Measurements from ENCODE around the gene CD70. TPM values are rescaled to one million over a fixed set of nuclear protein-coding genes. Genes with fewer than 3 reads are reported as not detected.

The CD70 gene
- total and polyA plus RNA-seq, 2 donors (not counting 3 experiments of a cell fraction or from before 2014, with no cell fraction given): not detected

DNA sequence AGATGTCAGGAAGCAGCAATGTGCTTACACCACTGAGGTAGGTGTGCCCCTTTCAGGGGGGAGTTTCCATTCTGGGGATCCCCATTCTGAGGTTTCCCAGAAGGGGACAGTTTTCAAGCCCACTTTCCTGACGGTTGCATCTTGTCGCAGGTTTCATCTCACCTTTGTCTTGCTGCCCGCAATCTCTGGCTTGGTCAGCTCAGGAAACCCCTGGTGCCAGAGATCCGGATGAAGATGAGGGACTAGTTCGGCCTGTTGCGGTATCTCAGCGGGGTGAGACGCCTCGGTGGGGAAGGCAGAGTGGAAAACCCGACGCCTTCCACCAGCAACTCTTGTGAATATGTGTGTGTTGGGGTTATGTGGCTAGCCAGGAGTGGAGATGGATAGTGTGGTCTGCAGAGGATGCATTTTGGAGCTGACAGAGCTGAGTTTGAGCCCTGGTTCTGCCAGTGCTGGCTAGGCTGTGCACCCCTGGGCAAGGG is 47.0 kb downstream of the CD70 start:
- BruUV-seq (replicated peaks): no TSS peak
- DNase-seq (ENCODE audit: low read depth, low spot score) (no peak), FAIRE-seq (no peak)
- Histone ChIP-seq H3K4me1 (ENCODE audit: control insufficient read depth, extremely low read depth, insufficient read depth, low read length) (no peaks in the 10 kb centered on the region), H4K20me1 (replicated peaks; ENCODE audit: control insufficient read depth, extremely low read depth, insufficient read depth, low read length) (no peaks in the 10 kb centered on the region), H3K4me3 (replicated peaks in 1 of 3; ENCODE audit: insufficient read depth in 1 of 3, low read depth in 1 of 3, low read length in 3 of 3) (no peak overlapping the region), H3K9me1 (replicated peaks; ENCODE audit: control insufficient read depth, extremely low read depth, insufficient read depth, low read length) (no peaks in the 10 kb centered on the region), H3K4me2 (ENCODE audit: insufficient read depth, low read length) (no peak overlapping the region), H3K79me2 (ENCODE audit: control insufficient read depth, insufficient read depth, low read length) (no peaks in the 10 kb centered on the region), H3K27me3 (ENCODE audit: control insufficient read depth in 2 of 2, insufficient read depth in 2 of 2, low read length in 2 of 2) (no peaks in the 10 kb centered on the region), H3K27ac (ENCODE audit: insufficient read depth, low read depth, low read length) (no peak overlapping the region), H3K36me3 (ENCODE audit: control insufficient read depth in 2 of 2, extremely low read depth in 1 of 2, insufficient read depth in 2 of 2, low read length in 2 of 2) (no peaks in the 10 kb centered on the region), H3K9me3 (replicated peaks; ENCODE audit: control insufficient read depth, insufficient read depth, low read length) (no peaks in the 10 kb centered on the region), H3K9ac (replicated peaks; ENCODE audit: extremely low read depth, insufficient read depth, low read length) (no peak overlapping the region), H2AFZ (ENCODE audit: low read depth, low read length) (no peak overlapping the region)
- TF ChIP-seq JUN (IDR thresholded peaks at IDR 0.05; ENCODE audit: borderline replicate concordance, insufficient read depth, insufficient read length, low read depth) (no peak), GATA2 (IDR thresholded peaks at IDR 0.05; ENCODE audit: insufficient read depth, insufficient read length, low read depth, low read length) (no peak), POLR2AphosphoS5 (IDR thresholded peaks at IDR 0.05; ENCODE audit: insufficient read depth, low read depth, low read length) (no peak), POLR2A (IDR thresholded peaks at IDR 0.05; ENCODE audit: low read depth, low read length) (no peak), MYC (IDR thresholded peaks at IDR 0.05; ENCODE audit: low read depth, low read length) (no peak), EZH2 (IDR thresholded peaks at IDR 0.05; ENCODE audit: borderline replicate concordance, low read depth, low read length, severe bottlenecking) (no peak), FOS (IDR thresholded peaks at IDR 0.05; ENCODE audit: borderline replicate concordance, insufficient read depth, low read length) (no peak)
- TF ChIP-seq, protein P1, sequence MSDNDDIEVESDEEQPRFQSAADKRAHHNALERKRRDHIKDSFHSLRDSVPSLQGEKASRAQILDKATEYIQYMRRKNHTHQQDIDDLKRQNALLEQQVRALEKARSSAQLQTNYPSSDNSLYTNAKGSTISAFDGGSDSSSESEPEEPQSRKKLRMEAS (IDR thresholded peaks at IDR 0.05; ENCODE audit: insufficient read depth, insufficient read length): no peak
- TF ChIP-seq, protein P2, sequence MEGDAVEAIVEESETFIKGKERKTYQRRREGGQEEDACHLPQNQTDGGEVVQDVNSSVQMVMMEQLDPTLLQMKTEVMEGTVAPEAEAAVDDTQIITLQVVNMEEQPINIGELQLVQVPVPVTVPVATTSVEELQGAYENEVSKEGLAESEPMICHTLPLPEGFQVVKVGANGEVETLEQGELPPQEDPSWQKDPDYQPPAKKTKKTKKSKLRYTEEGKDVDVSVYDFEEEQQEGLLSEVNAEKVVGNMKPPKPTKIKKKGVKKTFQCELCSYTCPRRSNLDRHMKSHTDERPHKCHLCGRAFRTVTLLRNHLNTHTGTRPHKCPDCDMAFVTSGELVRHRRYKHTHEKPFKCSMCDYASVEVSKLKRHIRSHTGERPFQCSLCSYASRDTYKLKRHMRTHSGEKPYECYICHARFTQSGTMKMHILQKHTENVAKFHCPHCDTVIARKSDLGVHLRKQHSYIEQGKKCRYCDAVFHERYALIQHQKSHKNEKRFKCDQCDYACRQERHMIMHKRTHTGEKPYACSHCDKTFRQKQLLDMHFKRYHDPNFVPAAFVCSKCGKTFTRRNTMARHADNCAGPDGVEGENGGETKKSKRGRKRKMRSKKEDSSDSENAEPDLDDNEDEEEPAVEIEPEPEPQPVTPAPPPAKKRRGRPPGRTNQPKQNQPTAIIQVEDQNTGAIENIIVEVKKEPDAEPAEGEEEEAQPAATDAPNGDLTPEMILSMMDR (IDR thresholded peaks at IDR 0.05; ENCODE audit: extremely low read depth in 1 of 2, insufficient read depth in 1 of 2, low read depth in 1 of 2, low read length in 2 of 2): no peak
- ChIA-PET CTCF (no interaction called here), POLR2A (no interaction called here)
- dilution Hi-C loops (cut with MboI; ENCODE audit: extremely low pct_ligation_motif_present, low sequenced_read_pairs) (no loop called here), intact Hi-C loops (cut with micrococcal nuclease) (no loop called here)
